NT2/D1 (cell line): ENCODE data around the gene NAB1.

Source experiments
- YY1 ChIP-seq: IDR thresholded peaks from 2 replicates; pipeline ENCODE4 v1.6.1; 2011; ENCODE audit not compliant: insufficient read length, insufficient read depth
- ZNF274 ChIP-seq: IDR thresholded peaks from 2 replicates; pipeline ENCODE4 v1.6.1; 2011; ENCODE audit warnings: mild to moderate bottlenecking, low read depth, low read length

DNA sequence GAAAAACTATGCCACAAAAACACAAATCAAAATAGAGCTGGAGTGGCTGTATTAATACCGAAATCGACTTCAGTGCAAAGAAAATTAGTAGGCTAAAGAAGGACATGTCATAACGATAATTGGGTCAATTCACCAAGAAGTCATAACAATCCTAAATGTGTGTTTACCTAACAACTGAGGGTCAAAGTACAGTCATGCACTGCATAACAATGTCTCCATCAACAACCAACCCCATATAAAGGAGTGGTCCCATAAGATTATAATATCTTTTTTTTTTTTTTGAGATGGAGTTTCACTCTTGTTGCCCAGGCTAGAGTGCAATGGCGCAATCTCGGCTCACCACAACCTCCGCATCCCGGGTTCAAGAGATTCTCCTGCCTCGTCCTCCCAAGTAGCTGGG lies 87.5 kb downstream of the NAB1 start:
- TF ChIP-seq ZNF274: no peak
- no peak for TF ChIP-seq YY1
